Natural killer cell treated with Interleukin-12 subunit alpha and Interleukin-12 subunit beta and Interleukin-15 and Interleukin-18, amount 100 ng/mL, for 72 hours (primary cell): ENCODE results near the gene PADI6. TPM values are rescaled to one million over a fixed set of nuclear protein-coding genes. Genes with fewer than 3 reads are reported as not detected.

ENCODE experiments used
- ATAC-seq, 2 donors: fragments of 150-1000 bp; cut with Tn5 transposase in 1 of 2; sonication (Bioruptor Pico), chemical (Tn5 transposase) in 1 of 2; 2 replicates each; pipeline ENCODE4 v1.10.0; 2021
- DNase-seq: peaks from one replicate; pipeline ENCODE4 v3.0.0; 2022; ENCODE audit warnings: low spot score
- H3K27ac Mint-ChIP-seq, 2 donors: 1 replicate in 1 of 2; 2 replicates in 1 of 2; pipeline ENCODE4 v1.8.0; 2022; ENCODE audit warnings: mixed read lengths in 2 of 2, mild to moderate bottlenecking in 1 of 2, moderate library complexity in 1 of 2
- H3K27me3 Mint-ChIP-seq, 2 donors: 1 replicate in 1 of 2; 2 replicates in 1 of 2; pipeline ENCODE4 v1.8.0; 2022; ENCODE audit warnings: mixed read lengths in 2 of 2
- H3K36me3 Mint-ChIP-seq: one replicate; pipeline ENCODE4 v1.8.0; 2022; ENCODE audit warnings: mixed read lengths
- H3K4me1 Mint-ChIP-seq, 2 donors: 1 replicate in 1 of 2; 2 replicates in 1 of 2; pipeline ENCODE4 v1.8.0; 2022; ENCODE audit warnings: low read depth in 2 of 2, mixed read lengths in 2 of 2, mild to moderate bottlenecking in 1 of 2
- H3K4me3 Mint-ChIP-seq: one replicate; pipeline ENCODE4 v1.8.0; 2022; ENCODE audit warnings: mixed read lengths
- H3K9me3 Mint-ChIP-seq: 2 replicates; pipeline ENCODE4 v1.8.0; 2022; ENCODE audit warnings: mixed read lengths
- total RNA-seq, 2 donors: library from RNA; stranded (reverse); gene quantifications; one replicate each; pipeline ENCODE4 v1.2.3, GENCODE V29; 2022

The PADI6 gene
- total RNA-seq, 2 donors from 2014 or later = not detected

DNA sequence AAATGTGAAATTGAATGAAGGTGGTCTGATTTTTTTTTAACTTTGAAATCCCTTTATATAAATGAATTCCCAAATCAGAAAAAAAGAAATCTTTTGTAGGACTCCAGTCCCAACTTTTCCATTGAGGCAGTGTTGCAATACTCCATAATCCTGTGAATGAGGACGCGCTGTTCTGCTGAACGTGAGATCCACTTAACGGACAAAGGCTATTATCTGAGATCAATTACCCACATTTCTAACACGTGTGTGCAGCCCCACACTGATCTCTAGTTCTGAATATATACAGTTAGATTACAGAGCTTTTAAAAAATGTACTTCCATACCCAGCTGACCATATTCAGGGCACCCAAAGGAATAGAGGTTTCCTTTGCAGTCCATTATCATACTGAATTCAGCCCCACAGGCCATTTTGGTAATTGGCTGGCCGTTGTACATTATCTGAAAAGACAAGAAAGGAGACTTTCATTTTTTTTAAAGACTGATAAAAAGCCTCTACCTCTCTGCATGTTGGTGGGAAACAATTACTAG, 48.5 kb downstream of the PADI6 start:
- ATAC-seq = no peak
- Mint-ChIP-seq H3K27me3 (no peaks in the 10 kb centered on the region), H3K36me3 (peaks cover 27% of the 10 kb centered on the region), H3K4me1 (peaks cover 20 to 22% of the 10 kb centered on the region in 2 donors), H3K9me3 (no peaks in the 10 kb centered on the region), H3K4me3 (no peak overlapping the region), H3K27ac (no peak overlapping the region)
- no peak for DNase-seq

DNA sequence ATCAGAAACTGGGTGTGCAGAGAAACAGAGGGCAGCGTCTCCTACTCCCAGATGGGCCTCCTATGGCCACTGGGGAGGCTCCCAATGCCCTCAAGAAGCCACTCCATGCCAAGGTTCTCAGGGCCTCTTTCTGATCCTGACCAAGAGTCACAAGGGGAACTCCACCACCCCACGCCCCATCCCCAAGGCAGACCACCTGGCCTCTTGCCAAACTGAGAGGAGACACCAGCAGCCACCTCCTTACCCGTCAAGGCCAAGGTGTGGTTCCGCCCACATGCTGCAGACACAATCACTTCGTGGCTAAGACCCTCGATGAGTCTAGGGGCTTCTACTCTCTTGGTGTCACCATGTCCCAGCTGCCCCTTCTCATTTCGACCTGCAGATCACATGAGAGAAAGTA, 50.5 kb downstream of the PADI6 start:
- Mint-ChIP-seq H3K4me1 (peaks cover 20 to 22% of the 10 kb centered on the region in 2 donors), H3K27me3 (no peaks in the 10 kb centered on the region), H3K9me3 (no peaks in the 10 kb centered on the region), H3K27ac (no peak overlapping the region), H3K4me3 (no peak overlapping the region), H3K36me3 (peaks cover 31% of the 10 kb centered on the region)
- no peak for DNase-seq
- no peak for ATAC-seq

- Mint-ChIP-seq H3K36me3 (peaks cover 37% of the 10 kb centered on the region), H3K4me1 (peaks cover 24 to 27% of the 10 kb centered on the region in 2 donors)
Observed at GRCh38 chr1:17423781-17424245, 51.8 kb downstream of the PADI6 start.

GRCh38 chr1:17425806-17426600, 54.0 kb downstream of the PADI6 start:
- no peak overlapping the region for H3K27ac Mint-ChIP-seq
- no peaks in the 10 kb centered on the region for H3K9me3 Mint-ChIP-seq
- H3K27me3 Mint-ChIP-seq = no peaks in the 10 kb centered on the region
- H3K4me1 Mint-ChIP-seq = peaks cover 36 to 37% of the 10 kb centered on the region in 2 donors
- no peak for DNase-seq
- H3K36me3 Mint-ChIP-seq = peaks cover 31% of the 10 kb centered on the region
- H3K4me3 Mint-ChIP-seq = no peak overlapping the region
- ATAC-seq = peak in 1 of 2 donors; percentile 34

More at GRCh38 chr1:17423781-17424245, 51.8 kb downstream of the PADI6 start:
- no peaks in the 10 kb centered on the region for H3K27me3 Mint-ChIP-seq
- H3K27ac Mint-ChIP-seq = no peak overlapping the region
- no peak for ATAC-seq
- no peaks in the 10 kb centered on the region for H3K9me3 Mint-ChIP-seq
- DNase-seq = no peak
- H3K4me3 Mint-ChIP-seq = no peak overlapping the region

GRCh38 chr1:17427696-17428660, 56.0 kb downstream of the PADI6 start:
- Mint-ChIP-seq H3K36me3 (peaks cover 31% of the 10 kb centered on the region), H3K27me3 (no peaks in the 10 kb centered on the region), H3K4me1 (peaks cover 42% of the 10 kb centered on the region in 2 donors), H3K4me3 (no peak overlapping the region), H3K27ac (no peak overlapping the region), H3K9me3 (no peaks in the 10 kb centered on the region)
- ATAC-seq (no peak), DNase-seq (no peak)

DNA sequence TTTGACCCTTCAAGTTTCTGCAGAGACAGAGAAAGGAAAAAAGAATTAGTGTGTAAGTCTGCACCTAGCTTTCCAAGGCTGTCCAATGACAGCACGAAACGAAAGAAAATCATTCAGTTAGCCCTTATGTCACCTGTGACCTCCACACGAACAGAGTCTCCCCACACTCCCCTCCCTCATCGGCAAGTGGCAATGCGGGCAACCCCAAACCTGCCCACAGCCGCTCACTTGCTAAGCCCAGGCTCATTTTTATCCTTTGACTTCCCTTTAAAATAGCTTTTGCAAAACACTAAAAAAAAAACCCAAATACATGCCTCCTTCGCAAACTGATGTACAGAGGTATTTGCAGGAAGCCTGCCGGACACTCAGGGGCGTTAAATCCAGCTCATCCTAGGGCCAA, 57.2 kb downstream of the PADI6 start:
- H3K27ac Mint-ChIP-seq = no peak overlapping the region
- H3K4me3 Mint-ChIP-seq = peak overlapping the region; percentile 62
- H3K4me1 Mint-ChIP-seq = peaks cover 30 to 39% of the 10 kb centered on the region in 2 donors

DNA sequence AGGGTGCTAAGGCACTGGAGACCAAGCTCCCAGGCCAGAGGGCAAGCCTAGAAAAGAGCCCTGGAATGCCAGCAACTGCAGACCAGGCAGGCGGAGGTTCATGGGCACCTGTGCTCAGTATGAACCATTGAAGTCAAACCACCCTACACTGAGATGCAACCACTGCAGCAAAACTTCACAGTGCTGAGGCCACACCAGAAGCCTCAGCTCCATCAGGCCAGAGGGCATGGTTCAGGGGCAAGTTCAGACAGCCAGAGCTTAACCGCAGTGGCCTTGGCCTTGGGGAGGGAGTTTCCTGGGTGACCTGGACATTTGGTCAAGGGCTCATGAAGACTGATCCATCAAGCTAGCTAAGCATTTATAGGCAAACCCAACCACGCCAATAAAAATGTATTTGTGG, 60.4 kb downstream of the PADI6 start:
- Mint-ChIP-seq H3K27me3 (no peaks in the 10 kb centered on the region), H3K4me1 (peaks cover 27 to 49% of the 10 kb centered on the region in 2 donors), H3K27ac (no peak overlapping the region), H3K4me3 (no peak overlapping the region), H3K9me3 (no peaks in the 10 kb centered on the region), H3K36me3 (peaks cover 6% of the 10 kb centered on the region)
- DNase-seq (no peak), ATAC-seq (peak in 1 of 2 donors; percentile 29)

More for the DNA sequence above, 57.2 kb downstream of the PADI6 start:
- ATAC-seq (peak in 1 of 2 donors; percentile 55), DNase-seq (no peak)
- H3K9me3 Mint-ChIP-seq = no peaks in the 10 kb centered on the region
- H3K36me3 Mint-ChIP-seq = peaks cover 21% of the 10 kb centered on the region
- no peaks in the 10 kb centered on the region for H3K27me3 Mint-ChIP-seq

- H3K4me1 Mint-ChIP-seq = peaks cover 27 to 49% of the 10 kb centered on the region in 2 donors
- no peak for DNase-seq
- H3K27me3 Mint-ChIP-seq = no peaks in the 10 kb centered on the region
- peaks cover 6% of the 10 kb centered on the region for H3K36me3 Mint-ChIP-seq
- no peaks in the 10 kb centered on the region for H3K9me3 Mint-ChIP-seq
- H3K4me3 Mint-ChIP-seq = no peak overlapping the region
- ATAC-seq = no peak
- H3K27ac Mint-ChIP-seq = no peak overlapping the region
Observed at GRCh38 chr1:17433261-17433660, 61.3 kb downstream of the PADI6 start.

DNA sequence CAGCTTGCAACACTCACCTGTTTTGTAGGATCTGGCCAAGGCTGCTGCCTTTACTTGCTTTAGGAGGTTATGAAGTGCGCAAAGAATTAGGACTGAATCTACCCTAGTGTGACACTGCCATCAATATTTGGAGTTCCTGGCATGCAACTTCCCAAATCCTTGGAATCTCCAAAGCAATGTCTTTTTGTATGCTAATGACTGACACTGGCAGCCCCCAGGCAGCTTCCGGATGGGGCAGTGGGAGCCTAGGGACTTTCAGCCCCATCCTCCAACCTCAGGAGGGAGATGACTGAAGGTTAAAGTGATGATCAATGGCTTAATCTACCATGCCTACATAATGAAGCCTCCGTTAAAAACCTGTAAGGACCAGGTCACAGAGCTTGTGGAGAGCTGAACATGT, 62.0 kb downstream of the PADI6 start:
- Mint-ChIP-seq H3K9me3 (no peaks in the 10 kb centered on the region), H3K27me3 (no peaks in the 10 kb centered on the region), H3K27ac (no peak overlapping the region), H3K4me1 (peaks cover 23 to 42% of the 10 kb centered on the region in 2 donors), H3K4me3 (no peak overlapping the region), H3K36me3 (no peaks in the 10 kb centered on the region)
- DNase-seq (no peak), ATAC-seq (no peak)

DNA sequence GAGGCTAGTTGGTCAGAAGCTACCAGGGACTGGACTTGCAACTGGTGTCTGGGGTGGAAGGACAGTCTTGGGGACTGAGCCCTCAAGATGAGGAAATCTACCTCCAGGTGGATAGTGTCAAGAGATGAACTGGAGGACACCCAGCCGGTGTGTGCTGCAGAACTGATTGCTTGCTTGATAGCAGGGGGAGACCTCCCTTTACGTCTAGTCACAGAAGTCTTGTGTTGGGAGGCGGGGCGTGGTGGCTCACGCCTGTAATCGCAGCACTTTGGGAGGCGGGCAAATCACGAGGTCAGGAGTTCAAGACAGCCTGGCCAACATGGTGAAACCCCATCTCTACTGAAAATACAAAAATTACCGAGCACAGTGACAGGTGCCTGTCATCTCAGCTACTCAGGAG, 62.6 kb downstream of the PADI6 start:
- Mint-ChIP-seq H3K36me3 (no peaks in the 10 kb centered on the region), H3K4me1 (peaks cover 17 to 37% of the 10 kb centered on the region in 2 donors), H3K9me3 (no peaks in the 10 kb centered on the region), H3K27ac (no peak overlapping the region), H3K4me3 (no peak overlapping the region), H3K27me3 (no peaks in the 10 kb centered on the region)
- ATAC-seq = no peak
- DNase-seq = no peak

DNA sequence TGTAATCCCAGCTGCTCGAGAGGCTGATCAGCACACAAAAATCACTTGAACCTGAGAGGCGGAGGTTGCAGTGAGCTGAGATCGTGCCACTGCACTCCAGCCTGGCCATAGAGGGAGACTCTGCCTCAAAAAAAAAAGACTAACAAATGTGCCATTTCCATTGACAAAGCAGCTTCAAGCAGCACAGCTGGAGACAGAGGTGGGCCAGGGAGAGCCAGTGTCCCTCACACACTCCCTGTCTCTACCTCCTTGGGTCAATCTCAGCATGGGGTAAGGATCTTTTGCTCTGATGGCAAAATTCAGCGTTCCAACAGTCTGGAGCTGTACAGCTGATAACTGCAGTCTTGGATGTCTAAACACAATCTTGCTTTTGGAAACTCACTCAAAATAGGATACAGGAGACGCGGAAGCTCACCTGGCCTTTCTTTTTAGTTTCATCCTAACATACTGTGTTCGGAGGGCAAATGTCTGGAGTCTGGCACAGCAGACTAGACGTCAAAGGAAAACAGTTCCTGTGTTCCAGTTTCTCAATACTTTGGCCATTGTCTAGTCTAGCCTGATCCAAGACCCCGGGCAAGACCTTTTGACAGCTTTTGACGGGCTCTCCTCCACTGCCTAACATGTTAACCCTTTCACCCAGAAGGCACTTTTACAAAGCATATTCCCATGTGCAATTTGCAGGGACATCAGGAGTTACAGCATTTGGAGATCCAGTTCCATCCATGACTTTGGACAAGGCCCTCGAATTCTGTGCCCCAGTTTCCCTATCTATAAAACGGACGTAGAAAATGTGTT, 64.6 kb downstream of the PADI6 start:
- no peak for DNase-seq
- H3K27me3 Mint-ChIP-seq = peaks cover 0 to 8% of the 10 kb centered on the region in 2 donors
- peak overlapping the region; percentile 77 for H3K4me3 Mint-ChIP-seq
- peaks cover 8 to 33% of the 10 kb centered on the region in 2 donors for H3K4me1 Mint-ChIP-seq
- H3K36me3 Mint-ChIP-seq = no peaks in the 10 kb centered on the region
- no peak for ATAC-seq
- H3K27ac Mint-ChIP-seq = peak overlapping the region in 1 of 2 donors; percentile 37
- H3K9me3 Mint-ChIP-seq = no peaks in the 10 kb centered on the region

DNA sequence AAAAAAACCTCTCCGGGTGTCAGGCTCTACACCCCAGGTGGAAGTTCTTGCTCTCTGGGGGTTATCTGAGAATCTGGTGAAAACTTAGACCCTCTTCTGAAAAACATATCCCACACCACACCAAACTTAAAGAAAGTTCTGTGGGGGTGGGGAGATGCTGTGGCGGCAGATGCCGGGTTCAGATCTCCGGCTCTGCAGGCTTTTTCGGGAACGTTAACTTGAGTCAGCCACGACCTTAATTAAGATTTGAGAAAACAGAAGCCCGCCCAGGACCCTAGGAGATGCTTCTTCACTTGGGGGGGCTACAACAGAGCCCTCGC, 65.2 kb downstream of the PADI6 start:
- Mint-ChIP-seq H3K36me3 (no peaks in the 10 kb centered on the region), H3K4me1 (peaks cover 5 to 31% of the 10 kb centered on the region in 2 donors)

More for the DNA sequence above, 65.2 kb downstream of the PADI6 start:
- no peak for DNase-seq
- no peaks in the 10 kb centered on the region for H3K9me3 Mint-ChIP-seq
- H3K27ac Mint-ChIP-seq = peak overlapping the region in 1 of 2 donors; percentile 37
- peak overlapping the region; percentile 77 for H3K4me3 Mint-ChIP-seq
- ATAC-seq = no peak
- peaks cover 0 to 8% of the 10 kb centered on the region in 2 donors for H3K27me3 Mint-ChIP-seq
